GM18517 (cell line): Measurements from ENCODE around the gene LDLRAD4.

ENCODE experiments used
- ATAC-seq: cut with Tn5 transposase; IDR thresholded peaks from one replicate; pipeline ENCODE4 v1.9.1; 2021; ENCODE audit warnings: mild to moderate bottlenecking, moderate library complexity; ENCODE audit not compliant: unreplicated experiment

Gene LDLRAD4

GRCh38 chr18:13555865-13556264 lies 337.3 kb downstream of the LDLRAD4 start:
- ATAC-seq: no peak

GRCh38 chr18:13556502-13556901 lies 337.9 kb downstream of the LDLRAD4 start:
- no peak for ATAC-seq

- no peak for ATAC-seq
Measured at GRCh38 chr18:13558124-13558523, 339.6 kb downstream of the LDLRAD4 start.

GRCh38 chr18:13558790-13559189 lies 340.2 kb downstream of the LDLRAD4 start:
- no peak for ATAC-seq

- ATAC-seq: no peak
Measured at GRCh38 chr18:13559754-13560153, 341.2 kb downstream of the LDLRAD4 start.

GRCh38 chr18:13560306-13560705 lies 341.7 kb downstream of the LDLRAD4 start:
- ATAC-seq: no peak

- ATAC-seq: peak; percentile 68
Measured at GRCh38 chr18:13562494-13563029, 344.0 kb downstream of the LDLRAD4 start.

- ATAC-seq: no peak
Measured at GRCh38 chr18:13563390-13563805, 344.8 kb downstream of the LDLRAD4 start.

- ATAC-seq: no peak
Measured at GRCh38 chr18:13564579-13564978, 346.0 kb downstream of the LDLRAD4 start.

- ATAC-seq: no peak
Measured at GRCh38 chr18:13565228-13565627, 346.7 kb downstream of the LDLRAD4 start.

- ATAC-seq: peak; percentile 64
Measured at GRCh38 chr18:13566941-13567746, 348.6 kb downstream of the LDLRAD4 start.

GRCh38 chr18:13568443-13569392 lies 350.2 kb downstream of the LDLRAD4 start:
- peak; percentile 54 for ATAC-seq

- no peak for ATAC-seq
Measured at GRCh38 chr18:13570216-13570615, 351.7 kb downstream of the LDLRAD4 start.

- no peak for ATAC-seq
Measured at GRCh38 chr18:13570856-13571495, 352.4 kb downstream of the LDLRAD4 start.

- ATAC-seq: no peak
Measured at GRCh38 chr18:13572148-13572547, 353.6 kb downstream of the LDLRAD4 start.

GRCh38 chr18:13572721-13573120 lies 354.2 kb downstream of the LDLRAD4 start:
- ATAC-seq: no peak

GRCh38 chr18:13573750-13574149 lies 355.2 kb downstream of the LDLRAD4 start:
- ATAC-seq: no peak

GRCh38 chr18:13574355-13574754 lies 355.8 kb downstream of the LDLRAD4 start:
- ATAC-seq: no peak

GRCh38 chr18:13574761-13575160 lies 356.2 kb downstream of the LDLRAD4 start:
- ATAC-seq: no peak

GRCh38 chr18:13576598-13576997 lies 358.0 kb downstream of the LDLRAD4 start:
- peak; percentile 17 for ATAC-seq
